Prostate gland (tissue), 2 donors: ENCODE measurements around the gene SRBD1. TPM values are rescaled to one million over a fixed set of nuclear protein-coding genes. Genes with fewer than 3 reads are reported as not detected.

ENCODE experiments used
- DNase-seq: peaks from one replicate; pipeline ENCODE4 v3.0.0-alpha.2; 2019; ENCODE audit warnings: low spot score
- H3K27ac ChIP-seq, 2 donors: fragments of 200-600 bp; sonication (generic); 2 replicates each; pipeline ENCODE4 v1.5.1; 2017 to 2019
- H3K27me3 ChIP-seq: fragments of 200-600 bp; sonication (generic); replicated peaks from 2 replicates; pipeline ENCODE4 v1.5.1; 2019; ENCODE audit not compliant: insufficient read depth
- H3K36me3 ChIP-seq, 2 donors: fragments of 200-600 bp; sonication (generic); 1 replicate in 1 of 2; 2 replicates in 1 of 2; pipeline versions ENCODE4 v1.5.1 to v1.8.1; 2017 to 2019
- H3K4me1 ChIP-seq: fragments of 200-600 bp; sonication (generic); replicated peaks from 2 replicates; pipeline ENCODE4 v1.5.1; 2019
- H3K4me3 ChIP-seq, 2 donors: fragments of 200-600 bp; sonication (generic); 2 replicates each; pipeline ENCODE4 v1.5.1; 2017 to 2019
- H3K9me3 ChIP-seq: fragments of 200-600 bp; sonication (generic); 2 replicates; pipeline ENCODE4 v1.5.1; 2017
- CTCF ChIP-seq, 4 experiments: fragments of 200-600 bp in 2 of 4; fragments of 450-650 bp in 2 of 4; sonication (generic) in 2 of 4; IDR thresholded peaks; 1 replicate in 3 of 4; 2 replicates in 1 of 4; pipeline ENCODE4 v1.5.1; 2016 to 2019; ENCODE audit warnings: antibody characterized with exemption in 4 of 4, mild to moderate bottlenecking in 2 of 4, moderate library complexity in 2 of 4
- POLR2A ChIP-seq: fragments of 450-650 bp; IDR thresholded peaks from one replicate; pipeline ENCODE4 v1.6.1; 2016; ENCODE audit warnings: antibody characterized with exemption, mild to moderate bottlenecking
- POLR2AphosphoS5 ChIP-seq: sonication (generic); formaldehyde crosslinking; IDR thresholded peaks from one replicate; pipeline ENCODE4 v1.6.1; 2017; ENCODE audit warnings: antibody characterized with exemption
- WGBS: methylation state at CpG from one replicate; pipeline ENCODE4 v1.1.5; 2018; 5-methylcytosine and 5-hydroxymethylcytosine counted together
- intact Hi-C: fragments of 100-400 bp; cut with DNase I; formaldehyde crosslinking; loops from one replicate; pipeline ENCODE4 v1.14.2; 2022
- total RNA-seq, 2 donors: library from RNA; depleted of rRNA; stranded (reverse); fragments of >200 nt; gene quantifications; one replicate each; pipeline ENCODE4 v1.1.0, GENCODE V29; 2016

The SRBD1 gene
- total RNA-seq, 2 donors from 2014 or later, result 16.5 to 25.9 TPM

GRCh38 chr2:45647986-45648520, 37.0 kb upstream of the SRBD1 start:
- no peaks in the 10 kb centered on the region for H3K36me3 ChIP-seq
- WGBS, result 97% methylated on average over 3 of the region's 3 CpGs
- H3K4me1 ChIP-seq, result no peaks in the 10 kb centered on the region
- no peak overlapping the region for H3K27ac ChIP-seq
- TF ChIP-seq POLR2A (no peak), CTCF (IDR thresholded peaks at IDR 0.05) (no peak), POLR2AphosphoS5 (no peak)
- intact Hi-C loops, result no loop called here
- DNase-seq, result no peak
- H3K27me3 ChIP-seq, result no peaks in the 10 kb centered on the region
- H3K9me3 ChIP-seq, result no peaks in the 10 kb centered on the region
- no peak overlapping the region for H3K4me3 ChIP-seq

DNA sequence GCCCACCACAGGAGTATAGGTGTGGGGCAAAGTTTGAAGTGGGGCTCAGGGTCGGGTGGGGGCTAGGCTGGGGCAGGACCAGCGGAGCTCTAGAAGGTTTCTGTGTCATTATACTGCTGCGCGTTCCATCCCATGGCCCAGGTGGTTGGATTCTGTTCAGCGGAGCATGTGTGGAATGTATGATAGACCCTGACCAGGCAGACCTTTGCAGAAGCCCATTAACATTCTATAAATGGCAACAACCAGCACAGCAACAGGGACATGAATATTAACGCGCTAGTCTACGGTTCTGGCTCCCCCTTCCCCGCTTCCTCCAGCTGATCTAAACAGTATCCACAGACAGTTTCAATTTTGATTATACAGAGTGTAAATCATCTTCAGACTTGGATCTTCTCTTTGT, 36.3 kb upstream of the SRBD1 start:
- no peak for DNase-seq
- no peaks in the 10 kb centered on the region for H3K36me3 ChIP-seq
- H3K27me3 ChIP-seq, result no peaks in the 10 kb centered on the region
- H3K9me3 ChIP-seq, result no peaks in the 10 kb centered on the region
- no peaks in the 10 kb centered on the region for H3K4me1 ChIP-seq
- no peak overlapping the region for H3K4me3 ChIP-seq
- no peak for TF ChIP-seq CTCF (IDR thresholded peaks at IDR 0.05)
- TF ChIP-seq POLR2AphosphoS5, result no peak
- no peak for TF ChIP-seq POLR2A
- intact Hi-C loops, result no loop called here
- 89% methylated on average over 9 of the region's 9 CpGs for whole genome bisulfite sequencing
- H3K27ac ChIP-seq, result no peak overlapping the region

GRCh38 chr2:45646289-45646688, 35.2 kb upstream of the SRBD1 start:
- Histone ChIP-seq H3K4me3 (no peak overlapping the region), H3K4me1 (no peaks in the 10 kb centered on the region), H3K9me3 (no peaks in the 10 kb centered on the region), H3K36me3 (no peaks in the 10 kb centered on the region), H3K27me3 (no peaks in the 10 kb centered on the region), H3K27ac (no peak overlapping the region)
- TF ChIP-seq CTCF (IDR thresholded peaks at IDR 0.05), result no peak
- TF ChIP-seq POLR2AphosphoS5, result no peak
- no peak for TF ChIP-seq POLR2A
- 100% methylated on average over 2 of the region's 2 CpGs for WGBS
- DNase-seq, result no peak
- intact Hi-C loops, result no loop called here

DNA sequence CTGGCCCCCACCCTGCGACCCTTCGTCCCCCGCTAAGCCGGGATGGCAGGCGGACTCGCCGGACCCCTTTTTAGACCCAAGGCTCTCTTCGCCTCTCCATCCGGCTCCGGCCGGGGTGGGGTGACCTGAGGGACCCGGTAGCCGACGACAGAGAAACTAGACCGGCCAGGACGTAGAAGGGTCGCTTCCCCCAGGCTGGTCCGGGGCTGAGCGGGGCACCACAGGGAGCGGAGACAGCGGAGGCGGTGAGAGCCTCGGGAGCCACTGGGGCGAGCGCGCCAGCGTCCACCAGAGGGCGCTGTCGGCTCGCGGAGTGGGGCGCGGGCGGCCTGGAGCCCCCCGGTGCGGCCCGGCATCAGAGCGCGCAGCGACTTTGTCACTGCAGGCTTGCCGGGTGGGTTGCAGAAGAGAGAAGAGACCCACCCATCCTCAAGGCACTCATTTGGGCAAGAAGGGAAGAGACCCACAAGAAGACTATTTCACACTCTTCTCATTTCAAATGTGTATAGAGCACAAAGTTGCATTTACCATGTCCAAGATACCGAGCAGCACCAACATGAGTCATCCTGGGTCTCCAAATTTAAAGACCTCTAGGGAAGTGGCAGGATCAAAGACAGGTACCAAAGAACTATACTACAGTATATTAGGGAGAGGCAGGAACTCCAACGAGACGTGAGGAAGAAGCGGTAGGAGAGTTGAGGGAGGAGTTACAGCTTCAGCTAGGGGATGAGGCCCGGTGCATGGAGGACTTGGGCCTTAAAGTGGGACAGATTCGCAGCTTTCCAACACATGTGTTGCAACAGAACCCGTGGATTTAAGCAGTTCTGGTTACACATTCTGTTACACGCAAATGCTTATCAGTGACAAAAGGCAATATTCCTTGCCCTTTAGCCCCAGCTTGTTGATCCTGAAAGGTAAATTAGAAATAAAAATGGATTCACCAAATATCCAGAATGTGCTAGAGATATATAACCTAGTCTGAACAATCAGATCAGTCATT, 32.8 kb upstream of the SRBD1 start:
- H3K36me3 ChIP-seq, result no peaks in the 10 kb centered on the region
- H3K4me1 ChIP-seq, result no peaks in the 10 kb centered on the region
- H3K4me3 ChIP-seq, result peak overlapping the region; percentile 39 to 41
- DNase-seq, result peak; percentile 32
- H3K27me3 ChIP-seq, result no peaks in the 10 kb centered on the region
- 20% methylated on average over 35 of the region's 49 CpGs for WGBS
- H3K9me3 ChIP-seq, result no peaks in the 10 kb centered on the region
- H3K27ac ChIP-seq, result no peak overlapping the region
- no peak for TF ChIP-seq POLR2A
- peak; percentile 93 to 99 (median 98) for TF ChIP-seq CTCF (IDR thresholded peaks at IDR 0.05)
- intact Hi-C loops, result loop anchor here (1.0 to 2.0 kb wide), 2 partner anchors 135 to 292 kb away; no protein-coding TSS in a partner anchor
